Measurements from ENCODE around the gene MBLAC2.
A peak's percentile ranks its signal among the peaks of the same experiment; 100 is the strongest.

MBLAC2 gene

GRCh38 chr5:90418214-90418613 is 56.4 kb downstream of the MBLAC2 start:
- H3K9me3 Mint-ChIP-seq: no peaks in the 10 kb centered on the region
- no peak overlapping the region for H3K4me3 Mint-ChIP-seq
- H3K36me3 Mint-ChIP-seq (ENCODE audit: low read depth): no peaks in the 10 kb centered on the region
- DNase-seq: no peak
- peaks cover 38% of the 10 kb centered on the region for H3K27me3 Mint-ChIP-seq
- no peak overlapping the region for H3K27ac Mint-ChIP-seq
- H3K4me1 Mint-ChIP-seq (ENCODE audit: low read depth): no peaks in the 10 kb centered on the region

DNA sequence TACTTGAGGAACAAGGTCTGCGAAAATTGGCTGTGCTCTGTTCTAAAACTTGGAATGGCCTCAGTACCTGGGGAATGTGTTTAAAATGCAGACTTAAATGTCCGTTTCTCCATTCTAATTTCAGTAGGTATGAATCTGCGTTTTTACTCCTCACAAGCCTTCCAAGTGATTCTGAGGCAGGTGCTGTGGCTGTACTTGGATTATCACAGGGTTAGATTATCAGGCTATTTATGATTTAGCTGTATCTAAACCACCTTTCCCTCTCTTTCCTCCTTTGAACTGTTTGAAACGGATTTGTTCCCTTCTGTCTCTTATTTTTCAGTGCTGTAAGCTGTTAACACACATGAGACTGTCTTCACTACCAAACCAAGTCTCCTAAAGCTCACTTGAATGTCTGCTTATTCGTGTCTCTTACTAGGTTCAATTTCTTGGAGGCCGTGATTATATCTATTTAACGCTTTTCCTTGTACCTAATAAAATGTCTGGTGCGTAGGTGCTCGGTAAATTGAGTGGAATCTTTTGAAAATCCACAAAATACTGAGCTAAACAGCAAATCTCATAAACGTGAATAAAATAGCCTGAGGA is 64.3 kb downstream of the MBLAC2 start:
- Mint-ChIP-seq H3K27me3 (no peaks in the 10 kb centered on the region), H3K27ac (no peak overlapping the region), H3K4me3 (no peak overlapping the region), H3K4me1 (ENCODE audit: low read depth) (peaks cover 21% of the 10 kb centered on the region), H3K36me3 (ENCODE audit: low read depth) (peaks cover 19% of the 10 kb centered on the region), H3K9me3 (no peaks in the 10 kb centered on the region)
- no peak for DNase-seq

- Mint-ChIP-seq H3K27me3 (no peaks in the 10 kb centered on the region), H3K36me3 (ENCODE audit: low read depth) (peaks cover 24% of the 10 kb centered on the region), H3K4me3 (no peak within 1 kb of the TSS), H3K4me1 (ENCODE audit: low read depth) (peaks cover 23% of the 10 kb centered on the region), H3K9me3 (no peaks in the 10 kb centered on the region), H3K27ac (no peak within 1 kb of the TSS)
- peak; percentile 91 for DNase-seq
These were observed 65.0 kb downstream of the MBLAC2 start, which contains the start of gene CETN3 for GRCh38 chr5:90409318-90410177. Gene CETN3, minus strand, starts transcription at chr5:90409756. Its CDS starts 95 bp downstream, at chr5:90409661.

GRCh38 chr5:90408571-90409317 is 65.8 kb downstream of the MBLAC2 start:
- Mint-ChIP-seq H3K4me1 (ENCODE audit: low read depth) (peaks cover 23% of the 10 kb centered on the region), H3K36me3 (ENCODE audit: low read depth) (peaks cover 30% of the 10 kb centered on the region), H3K4me3 (no peak overlapping the region), H3K27me3 (no peaks in the 10 kb centered on the region), H3K27ac (no peak overlapping the region), H3K9me3 (no peaks in the 10 kb centered on the region)
- DNase-seq: no peak
